ENCODE measurements around the gene FBXW12.

GRCh38 chr3:48440590-48440958 is 68.6 kb downstream of the FBXW12 start:
- TF ChIP-seq EZH2 (IDR thresholded peaks at IDR 0.05; ENCODE audit: borderline replicate concordance), result no peak
- no peak for TF ChIP-seq CTCF (IDR thresholded peaks at IDR 0.05; ENCODE audit: poor library complexity)
